Duodenal mucosa (tissue), 2 donors: ENCODE results near the gene GLRA3.
"Not testable (repeated sequence)": the region's sequence is repeated elsewhere in the genome, so short reads cannot be mapped to it uniquely, and the experiment has no call there.

Experiments used
- H3K27ac ChIP-seq: one replicate; pipeline ENCODE4 v1.7.0; 2013; ENCODE audit warnings: low read depth, low read length
- H3K27me3 ChIP-seq, 2 donors: one replicate each; pipeline ENCODE4 v1.7.0; 2013; ENCODE audit warnings: low read length in 2 of 2, control low read depth in 1 of 2; ENCODE audit not compliant: insufficient read depth in 2 of 2, control insufficient read depth in 1 of 2
- H3K36me3 ChIP-seq, 2 donors: one replicate each; pipeline ENCODE4 v1.7.0; 2013; ENCODE audit warnings: low read length in 2 of 2, control low read depth in 1 of 2; ENCODE audit not compliant: insufficient read depth in 2 of 2, control insufficient read depth in 1 of 2
- H3K4me1 ChIP-seq, 2 donors: one replicate each; pipeline ENCODE4 v1.7.0; 2013; ENCODE audit warnings: low read length in 2 of 2, control low read depth in 1 of 2; ENCODE audit not compliant: insufficient read depth in 2 of 2, control insufficient read depth in 1 of 2
- H3K4me3 ChIP-seq, 2 donors: one replicate each; pipeline ENCODE4 v1.7.0; 2013; ENCODE audit warnings: low read length in 2 of 2, low read depth in 1 of 2
- H3K9ac ChIP-seq, 2 donors: one replicate each; pipeline ENCODE4 v1.7.0; 2013; ENCODE audit warnings: low read length in 2 of 2, low read depth in 1 of 2
- H3K9me3 ChIP-seq, 2 donors: one replicate each; pipeline ENCODE4 v1.7.0; 2013; ENCODE audit warnings: low read length in 2 of 2, control low read depth in 1 of 2; ENCODE audit not compliant: control insufficient read depth in 1 of 2

GLRA3 gene

DNA sequence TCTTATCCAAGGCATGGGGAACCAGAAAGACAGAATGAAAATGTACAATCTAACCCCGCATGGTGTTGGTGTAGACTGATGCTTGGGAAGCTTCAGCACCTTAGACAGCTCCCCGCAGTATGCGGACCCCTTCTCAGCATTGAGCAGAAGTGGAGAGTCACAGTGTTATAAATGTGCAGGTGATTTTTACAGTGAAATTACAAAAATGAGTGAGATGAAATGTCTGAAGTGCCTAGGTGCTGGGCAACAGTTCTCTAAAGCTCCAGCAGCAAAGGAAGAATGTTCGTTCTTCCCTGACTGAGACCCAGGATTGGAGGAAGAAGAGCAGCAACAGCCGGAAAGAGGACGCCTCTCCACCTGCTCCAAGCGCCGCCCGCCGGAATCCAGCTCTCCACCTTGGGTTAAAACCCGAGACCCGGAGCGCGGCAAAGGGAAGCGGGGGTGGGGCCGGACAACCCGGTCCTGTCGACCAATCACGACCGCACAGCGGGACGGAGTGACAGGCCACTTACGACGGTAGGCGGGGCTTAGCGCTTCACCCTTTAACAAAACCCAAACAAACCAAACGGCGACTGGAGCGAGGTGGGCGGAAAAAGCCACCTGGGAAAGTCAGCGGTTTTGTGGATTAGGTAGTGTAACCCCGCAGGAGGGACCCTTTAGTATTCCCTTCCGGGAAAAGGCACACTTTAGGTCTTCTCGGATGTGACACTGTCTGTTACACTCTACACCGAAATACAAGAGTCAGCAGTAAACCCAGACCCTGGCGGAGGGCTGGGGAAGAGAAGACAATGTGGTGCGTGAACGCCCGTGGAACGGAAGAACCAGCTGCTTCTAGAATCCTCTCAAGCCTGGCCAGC, at the start of gene GLRA3:
TSS of gene GLRA3 (minus strand) at position 403 of the 857 bp plus-strand sequence. CDS start 436 bp downstream, outside the sequence.
- H3K9me3 ChIP-seq, result peaks cover 0 to 5% of the 10 kb centered on the region in 2 donors
- no peaks in the 10 kb centered on the region for H3K4me1 ChIP-seq
- no peak within 1 kb of the TSS for H3K9ac ChIP-seq
- no peak within 1 kb of the TSS for H3K27ac ChIP-seq
- no peaks in the 10 kb centered on the region for H3K27me3 ChIP-seq
- no peaks in the 10 kb centered on the region for H3K36me3 ChIP-seq
- peak within 1 kb of the TSS; percentile 15 to 32 for H3K4me3 ChIP-seq

GRCh38 chr4:174874898-174875297, 45.9 kb upstream of the GLRA3 start:
- Histone ChIP-seq H3K4me1 (no peaks in the 10 kb centered on the region), H3K27me3 (no peaks in the 10 kb centered on the region), H3K27ac (no peak overlapping the region), H3K36me3 (no peaks in the 10 kb centered on the region), H3K4me3 (no peak overlapping the region), H3K9me3 (no peaks in the 10 kb centered on the region), H3K9ac (no peak overlapping the region)

DNA sequence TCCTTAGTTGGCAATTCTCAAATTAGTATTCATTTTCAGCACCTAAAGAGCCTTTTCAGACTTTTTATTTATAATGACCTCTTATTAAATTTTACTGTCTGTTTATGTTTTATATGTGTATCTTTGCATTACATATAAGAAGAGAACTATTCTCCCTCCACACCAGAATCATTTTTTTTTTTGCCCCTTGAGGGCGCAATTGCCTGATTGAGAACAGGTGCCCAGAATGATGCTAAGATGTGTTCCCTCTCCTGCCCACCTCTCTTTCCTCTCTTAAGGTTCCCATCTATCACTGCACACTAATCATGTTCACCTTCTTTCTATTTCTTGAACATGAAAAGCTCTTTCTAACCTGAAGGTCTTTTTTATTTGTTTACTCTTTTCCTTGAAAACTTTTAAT, 44.9 kb upstream of the GLRA3 start:
- Histone ChIP-seq H3K27me3 (no peaks in the 10 kb centered on the region), H3K9me3 (no peaks in the 10 kb centered on the region), H3K27ac (no peak overlapping the region), H3K36me3 (no peaks in the 10 kb centered on the region), H3K4me1 (no peaks in the 10 kb centered on the region), H3K4me3 (no peak overlapping the region), H3K9ac (no peak overlapping the region)

DNA sequence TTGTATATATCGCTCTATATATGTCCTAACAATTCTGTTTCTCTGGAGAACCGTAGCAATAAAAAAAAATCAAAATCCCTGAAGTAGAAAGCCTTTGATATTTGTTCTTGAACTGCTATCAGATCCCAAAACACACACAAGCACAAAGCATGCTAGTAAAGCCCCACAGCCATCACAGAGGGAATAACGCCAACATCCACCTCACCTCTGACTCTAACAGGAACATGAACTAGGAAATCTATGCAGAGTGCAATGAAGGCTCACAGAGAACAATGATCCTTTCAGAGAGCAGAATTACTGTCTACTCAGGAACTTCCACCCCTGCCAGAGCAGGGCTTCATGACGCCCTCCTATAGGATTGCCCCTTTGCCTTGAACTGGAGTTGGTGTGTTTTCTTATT, 44.1 kb upstream of the GLRA3 start:
- H3K9ac ChIP-seq, H3K4me1 ChIP-seq, H3K27ac ChIP-seq, H3K9me3 ChIP-seq, H3K36me3 ChIP-seq, H3K4me3 ChIP-seq, H3K27me3 ChIP-seq: not testable (repeated sequence)

DNA sequence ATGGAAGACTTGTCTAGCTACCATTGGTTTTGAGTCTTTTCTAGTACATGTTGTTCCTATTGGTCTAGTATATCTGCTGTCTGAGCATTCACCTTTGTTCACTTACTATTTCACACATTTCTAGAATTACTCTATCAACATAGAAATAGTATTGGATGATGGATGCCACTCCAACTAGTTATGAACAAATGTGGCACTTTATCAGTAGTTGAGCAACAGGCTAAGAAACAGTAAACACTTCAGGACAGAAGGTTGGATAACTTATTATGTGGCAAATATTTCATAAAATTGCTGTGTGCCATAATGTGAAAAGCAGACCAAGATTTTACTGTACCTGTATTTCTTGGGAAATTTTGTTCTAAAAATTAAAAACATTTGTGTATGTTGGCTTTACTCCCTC, 42.4 kb upstream of the GLRA3 start:
- Histone ChIP-seq H3K36me3 (no peaks in the 10 kb centered on the region), H3K9ac (no peak overlapping the region), H3K9me3 (no peaks in the 10 kb centered on the region), H3K27me3 (no peaks in the 10 kb centered on the region), H3K27ac (no peak overlapping the region), H3K4me3 (no peak overlapping the region), H3K4me1 (no peaks in the 10 kb centered on the region)

GRCh38 chr4:174870311-174870710, 41.3 kb upstream of the GLRA3 start:
- H3K4me3 ChIP-seq, result no peak overlapping the region
- H3K9me3 ChIP-seq, result no peaks in the 10 kb centered on the region
- H3K27ac ChIP-seq, result no peak overlapping the region
- no peaks in the 10 kb centered on the region for H3K36me3 ChIP-seq
- no peak overlapping the region for H3K9ac ChIP-seq
- no peaks in the 10 kb centered on the region for H3K4me1 ChIP-seq
- no peaks in the 10 kb centered on the region for H3K27me3 ChIP-seq

GRCh38 chr4:174869339-174869738, 40.3 kb upstream of the GLRA3 start:
- H3K9ac ChIP-seq, result no peak overlapping the region
- H3K4me1 ChIP-seq, result no peaks in the 10 kb centered on the region
- no peaks in the 10 kb centered on the region for H3K36me3 ChIP-seq
- no peaks in the 10 kb centered on the region for H3K27me3 ChIP-seq
- no peak overlapping the region for H3K27ac ChIP-seq
- H3K4me3 ChIP-seq, result no peak overlapping the region
- no peaks in the 10 kb centered on the region for H3K9me3 ChIP-seq

- no peaks in the 10 kb centered on the region for H3K36me3 ChIP-seq
- no peaks in the 10 kb centered on the region for H3K27me3 ChIP-seq
Measured at GRCh38 chr4:174867903-174868302, 38.9 kb upstream of the GLRA3 start.

GRCh38 chr4:174865418-174865985, 36.5 kb upstream of the GLRA3 start:
- H3K4me3 ChIP-seq, result no peak overlapping the region
- no peaks in the 10 kb centered on the region for H3K4me1 ChIP-seq
- H3K36me3 ChIP-seq, result no peaks in the 10 kb centered on the region
- H3K9ac ChIP-seq, result no peak overlapping the region
- H3K9me3 ChIP-seq, result no peaks in the 10 kb centered on the region
- H3K27ac ChIP-seq, result no peak overlapping the region
- H3K27me3 ChIP-seq, result no peaks in the 10 kb centered on the region

More at GRCh38 chr4:174867903-174868302, 38.9 kb upstream of the GLRA3 start:
- no peaks in the 10 kb centered on the region for H3K9me3 ChIP-seq
- no peak overlapping the region for H3K4me3 ChIP-seq
- no peaks in the 10 kb centered on the region for H3K4me1 ChIP-seq
- H3K27ac ChIP-seq, result no peak overlapping the region
- H3K9ac ChIP-seq, result no peak overlapping the region

- H3K27me3 ChIP-seq, result no peaks in the 10 kb centered on the region
- H3K27ac ChIP-seq, result no peak overlapping the region
- H3K9me3 ChIP-seq, result no peaks in the 10 kb centered on the region
- no peak overlapping the region for H3K4me3 ChIP-seq
- no peaks in the 10 kb centered on the region for H3K4me1 ChIP-seq
- H3K9ac ChIP-seq, result no peak overlapping the region
- no peaks in the 10 kb centered on the region for H3K36me3 ChIP-seq
Measured at GRCh38 chr4:174864031-174864430, 35.0 kb upstream of the GLRA3 start.
